Measurements from ENCODE around the gene ADTRP. TPM values are rescaled to one million over a fixed set of nuclear protein-coding genes. Genes with fewer than 3 reads are reported as not detected.

ADTRP gene
- polyA plus RNA-seq, 4 donors = 28.5 to 73.4 (median 59.2) TPM

DNA sequence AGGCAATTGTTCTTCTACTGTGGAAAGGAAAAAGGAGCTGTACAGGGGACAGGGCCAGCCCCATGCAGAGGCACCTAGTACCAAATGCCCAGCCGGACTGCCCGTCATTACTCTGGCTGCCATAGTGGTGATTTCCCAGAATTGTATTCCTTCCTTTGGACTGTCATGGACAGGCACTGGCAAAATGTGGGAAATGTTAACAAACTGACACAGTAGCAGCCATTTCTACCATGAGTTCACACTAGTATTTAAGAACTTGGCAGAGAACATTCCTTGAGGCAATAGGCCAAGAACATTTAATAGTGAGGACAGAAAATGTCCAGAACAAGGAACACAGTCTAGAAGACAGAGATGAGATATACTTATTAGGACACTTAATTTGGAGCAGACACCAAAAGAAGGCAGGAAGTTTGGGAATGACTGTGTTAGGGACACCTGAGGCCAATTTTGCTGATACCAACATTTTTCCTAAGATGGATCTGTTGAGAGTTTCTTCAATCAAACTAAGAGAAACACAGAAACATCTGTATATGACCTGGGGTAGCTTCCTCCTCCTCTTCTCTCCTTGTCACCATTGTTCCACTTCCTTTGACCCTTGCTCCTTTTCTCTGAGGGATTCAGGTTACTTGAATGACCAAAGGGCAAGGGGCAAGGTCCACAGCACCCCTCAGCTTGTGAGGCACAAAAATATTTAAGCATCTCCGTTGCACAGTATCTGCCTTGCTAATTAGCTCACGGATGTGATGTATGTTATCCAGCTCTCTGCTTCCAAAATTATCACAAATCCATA is 14.9 kb downstream of the ADTRP start:
- no peaks in the 10 kb centered on the region for H3K27me3 ChIP-seq (ENCODE audit: control insufficient read depth in 3 of 3, insufficient read depth in 3 of 3, low read length in 3 of 3)
- FAIRE-seq = no peak
- no peaks in the 10 kb centered on the region for H3K9me3 ChIP-seq (ENCODE audit: control insufficient read depth in 2 of 2, insufficient read depth in 1 of 2, low read depth in 1 of 2, low read length in 1 of 2)
- peaks cover 14 to 69% (median 19%) of the 10 kb centered on the region in 3 donors for H3K4me1 ChIP-seq (ENCODE audit: control insufficient read depth in 3 of 3, insufficient read depth in 2 of 3, low read depth in 1 of 3, low read length in 2 of 3)
- DNase-seq = peak; percentile 58 to 82
- 65 to 76% (median 75%) methylated on average over 4 of the region's 4 CpGs for WGBS, 3 donors
- H3K36me3 ChIP-seq (ENCODE audit: control insufficient read depth in 3 of 3, insufficient read depth in 2 of 3, low read depth in 1 of 3, low read length in 3 of 3) = peaks cover 0 to 7% (median 0%) of the 10 kb centered on the region in 3 donors
- H3K27ac ChIP-seq (ENCODE audit: low read depth in 1 of 3, low read length in 2 of 3) = peak overlapping the region; percentile 38 to 73 (median 72)
- H3K4me3 ChIP-seq (ENCODE audit: low read depth in 1 of 3, low read length in 3 of 3) = no peak overlapping the region

GRCh38 chr6:11762794-11763459 is 15.7 kb downstream of the ADTRP start:
- Histone ChIP-seq H3K4me1 (ENCODE audit: control insufficient read depth in 3 of 3, insufficient read depth in 2 of 3, low read depth in 1 of 3, low read length in 2 of 3) (peaks cover 13 to 62% (median 19%) of the 10 kb centered on the region in 3 donors), H3K27ac (ENCODE audit: low read depth in 1 of 3, low read length in 2 of 3) (peak overlapping the region; percentile 38 to 73 (median 72)), H3K4me3 (ENCODE audit: low read depth in 1 of 3, low read length in 3 of 3) (no peak overlapping the region), H3K27me3 (ENCODE audit: control insufficient read depth in 3 of 3, insufficient read depth in 3 of 3, low read length in 3 of 3) (no peaks in the 10 kb centered on the region), H3K36me3 (ENCODE audit: control insufficient read depth in 3 of 3, insufficient read depth in 2 of 3, low read depth in 1 of 3, low read length in 3 of 3) (peaks cover 0 to 7% (median 0%) of the 10 kb centered on the region in 3 donors), H3K9me3 (ENCODE audit: control insufficient read depth in 2 of 2, insufficient read depth in 1 of 2, low read depth in 1 of 2, low read length in 1 of 2) (peaks cover 0 to under 1% of the 10 kb centered on the region in 2 donors)
- peak in 1 of 2 donors; percentile 61 for DNase-seq
- FAIRE-seq = no peak
- WGBS, 3 donors = 30 to 68% (median 49%) methylated on average over 4 of the region's 4 CpGs

- Histone ChIP-seq H3K27ac (ENCODE audit: low read depth in 1 of 3, low read length in 2 of 3) (peak overlapping the region; percentile 62 to 73 (median 72)), H3K4me3 (ENCODE audit: low read depth in 1 of 3, low read length in 3 of 3) (no peak overlapping the region), H3K9me3 (ENCODE audit: control insufficient read depth in 2 of 2, insufficient read depth in 1 of 2, low read depth in 1 of 2, low read length in 1 of 2) (peaks cover 0 to 5% of the 10 kb centered on the region in 2 donors), H3K36me3 (ENCODE audit: control insufficient read depth in 3 of 3, insufficient read depth in 2 of 3, low read depth in 1 of 3, low read length in 3 of 3) (peaks cover 0 to 7% (median 2%) of the 10 kb centered on the region in 3 donors), H3K4me1 (ENCODE audit: control insufficient read depth in 3 of 3, insufficient read depth in 2 of 3, low read depth in 1 of 3, low read length in 2 of 3) (peaks cover 13 to 59% (median 19%) of the 10 kb centered on the region in 3 donors), H3K27me3 (ENCODE audit: control insufficient read depth in 3 of 3, insufficient read depth in 3 of 3, low read length in 3 of 3) (no peaks in the 10 kb centered on the region)
- FAIRE-seq (no peak), DNase-seq (peak; percentile 84 to 93)
- 34 to 74% (median 44%) methylated on average over 4 of the region's 4 CpGs for WGBS, 3 donors
Observed at GRCh38 chr6:11761744-11762620, 16.6 kb downstream of the ADTRP start.

DNA sequence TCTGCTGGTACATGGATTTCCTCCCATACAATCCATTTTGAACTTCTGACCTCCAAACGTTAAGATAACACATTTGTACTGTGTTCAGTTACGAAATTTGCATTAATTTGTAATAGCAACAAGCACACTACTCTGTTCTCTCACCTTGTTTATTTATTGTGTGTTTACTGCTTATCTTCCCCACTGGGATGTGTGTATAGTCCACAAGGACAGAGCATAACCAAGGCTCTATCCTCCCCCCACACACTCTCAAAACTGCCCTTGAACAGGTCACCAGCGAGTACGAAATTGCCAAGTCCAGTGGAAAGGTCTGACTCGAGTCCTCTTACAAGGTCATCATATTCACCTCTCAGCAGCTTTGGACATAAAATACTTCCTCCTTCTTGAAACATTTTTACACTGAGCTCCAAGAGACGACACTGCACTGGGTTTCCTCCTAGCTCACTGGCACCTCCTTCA is 18.6 kb downstream of the ADTRP start:
- no peak for FAIRE-seq
- 14 to 54% (median 37%) methylated on average over 6 of the region's 6 CpGs for WGBS, 3 donors

DNA sequence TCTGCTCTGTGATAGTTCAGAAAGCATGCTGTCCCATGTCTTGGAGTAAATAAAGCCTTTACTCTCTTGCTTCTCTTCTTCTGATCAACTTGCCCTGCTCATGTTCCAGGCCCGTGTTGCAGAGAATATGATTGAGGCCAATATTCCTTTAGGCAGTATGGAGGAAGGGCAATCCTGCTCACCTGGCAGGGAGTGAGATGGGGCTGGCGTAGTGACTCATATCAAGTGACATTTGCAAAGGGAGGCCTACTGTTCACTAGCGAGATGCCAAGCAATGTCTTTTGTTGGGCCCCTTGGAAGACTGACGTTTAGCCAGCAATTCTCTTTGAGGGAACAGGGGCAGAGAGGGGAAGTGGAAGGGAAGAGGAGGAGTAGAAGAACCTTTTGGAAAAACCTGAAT is 19.7 kb downstream of the ADTRP start:
- Histone ChIP-seq H3K27me3 (ENCODE audit: control insufficient read depth in 3 of 3, insufficient read depth in 3 of 3, low read length in 3 of 3) (no peaks in the 10 kb centered on the region), H3K4me1 (ENCODE audit: control insufficient read depth in 3 of 3, insufficient read depth in 2 of 3, low read depth in 1 of 3, low read length in 2 of 3) (peaks cover 11 to 49% (median 19%) of the 10 kb centered on the region in 3 donors), H3K4me3 (ENCODE audit: low read depth in 1 of 3, low read length in 3 of 3) (no peak overlapping the region), H3K27ac (ENCODE audit: low read depth in 1 of 3, low read length in 2 of 3) (no peak overlapping the region), H3K9me3 (ENCODE audit: control insufficient read depth in 2 of 2, insufficient read depth in 1 of 2, low read depth in 1 of 2, low read length in 1 of 2) (peaks cover 0 to 5% of the 10 kb centered on the region in 2 donors), H3K36me3 (ENCODE audit: control insufficient read depth in 3 of 3, insufficient read depth in 2 of 3, low read depth in 1 of 3, low read length in 3 of 3) (peaks cover 0 to 3% (median 2%) of the 10 kb centered on the region in 3 donors)
- WGBS, 3 donors = 67 to 78% (median 77%) methylated on average over 4 of the region's 4 CpGs
- no peak for DNase-seq
- FAIRE-seq = no peak

More for the DNA sequence above, 18.6 kb downstream of the ADTRP start:
- Histone ChIP-seq H3K4me3 (ENCODE audit: low read depth in 1 of 3, low read length in 3 of 3) (no peak overlapping the region), H3K9me3 (ENCODE audit: control insufficient read depth in 2 of 2, insufficient read depth in 1 of 2, low read depth in 1 of 2, low read length in 1 of 2) (peaks cover 0 to 5% of the 10 kb centered on the region in 2 donors), H3K27me3 (ENCODE audit: control insufficient read depth in 3 of 3, insufficient read depth in 3 of 3, low read length in 3 of 3) (no peaks in the 10 kb centered on the region), H3K36me3 (ENCODE audit: control insufficient read depth in 3 of 3, insufficient read depth in 2 of 3, low read depth in 1 of 3, low read length in 3 of 3) (peaks cover 0 to 3% (median 2%) of the 10 kb centered on the region in 3 donors), H3K27ac (ENCODE audit: low read depth in 1 of 3, low read length in 2 of 3) (peak overlapping the region in 1 of 3 donors; percentile 72), H3K4me1 (ENCODE audit: control insufficient read depth in 3 of 3, insufficient read depth in 2 of 3, low read depth in 1 of 3, low read length in 2 of 3) (peaks cover 13 to 59% (median 19%) of the 10 kb centered on the region in 3 donors)
- peak; percentile 47 to 61 for DNase-seq

DNA sequence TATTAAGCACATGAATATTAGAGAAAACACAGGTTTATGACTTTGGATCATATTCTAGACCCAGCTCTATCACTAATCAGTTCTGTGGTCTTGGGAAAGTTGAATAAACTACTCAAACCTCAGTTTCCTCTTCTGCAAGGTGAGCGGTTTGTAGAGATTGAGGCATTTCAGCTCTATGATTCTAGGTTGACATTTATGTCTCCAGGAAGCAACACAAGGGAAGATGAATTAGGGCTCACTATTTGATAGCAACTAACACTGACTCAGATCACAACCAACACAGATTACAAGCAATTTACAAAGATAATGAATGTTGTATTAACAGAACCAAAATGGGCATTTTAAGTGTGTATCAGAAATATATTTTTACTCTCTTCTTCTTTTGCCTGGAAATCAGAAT is 21.9 kb downstream of the ADTRP start:
- WGBS, 3 donors = 82 to 96% (median 91%) methylated on average over 1 of the region's 1 CpG
- no peak for FAIRE-seq

DNA sequence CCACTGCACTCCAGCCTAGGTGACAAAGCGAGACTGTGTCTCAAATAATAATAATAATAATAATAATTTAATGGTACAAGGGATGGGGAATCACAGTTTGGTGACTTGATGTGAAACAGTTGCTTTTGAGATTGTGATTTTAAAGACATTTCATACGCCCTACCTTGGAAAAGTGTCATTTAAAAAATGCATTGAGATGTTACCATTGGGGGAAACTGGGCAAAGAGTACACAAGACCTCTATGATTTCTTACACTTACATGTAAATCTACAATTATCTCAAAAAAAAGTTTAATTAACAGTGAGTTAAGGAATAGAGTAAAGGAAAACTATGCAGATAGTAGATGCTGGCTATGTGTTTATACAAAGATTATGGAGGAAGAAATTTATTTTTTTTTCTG is 22.3 kb downstream of the ADTRP start:
- H3K4me3 ChIP-seq (ENCODE audit: low read depth in 1 of 3, low read length in 3 of 3) = no peak overlapping the region
- peaks cover 0 to 5% of the 10 kb centered on the region in 2 donors for H3K9me3 ChIP-seq (ENCODE audit: control insufficient read depth in 2 of 2, insufficient read depth in 1 of 2, low read depth in 1 of 2, low read length in 1 of 2)
- FAIRE-seq (no peak), DNase-seq (no peak)
- no peaks in the 10 kb centered on the region for H3K27me3 ChIP-seq (ENCODE audit: control insufficient read depth in 3 of 3, insufficient read depth in 3 of 3, low read length in 3 of 3)
- peaks cover 4 to 36% (median 15%) of the 10 kb centered on the region in 3 donors for H3K4me1 ChIP-seq (ENCODE audit: control insufficient read depth in 3 of 3, insufficient read depth in 2 of 3, low read depth in 1 of 3, low read length in 2 of 3)
- peaks cover 0 to 3% (median 2%) of the 10 kb centered on the region in 3 donors for H3K36me3 ChIP-seq (ENCODE audit: control insufficient read depth in 3 of 3, insufficient read depth in 2 of 3, low read depth in 1 of 3, low read length in 3 of 3)
- H3K27ac ChIP-seq (ENCODE audit: low read depth in 1 of 3, low read length in 2 of 3) = no peak overlapping the region
- WGBS, 3 donors = 89 to 94% (median 94%) methylated on average over 2 of the region's 2 CpGs

More for the DNA sequence above, 21.9 kb downstream of the ADTRP start:
- DNase-seq = no peak
- Histone ChIP-seq H3K4me3 (ENCODE audit: low read depth in 1 of 3, low read length in 3 of 3) (no peak overlapping the region), H3K27me3 (ENCODE audit: control insufficient read depth in 3 of 3, insufficient read depth in 3 of 3, low read length in 3 of 3) (no peaks in the 10 kb centered on the region), H3K27ac (ENCODE audit: low read depth in 1 of 3, low read length in 2 of 3) (no peak overlapping the region), H3K4me1 (ENCODE audit: control insufficient read depth in 3 of 3, insufficient read depth in 2 of 3, low read depth in 1 of 3, low read length in 2 of 3) (peaks cover 4 to 36% (median 15%) of the 10 kb centered on the region in 3 donors), H3K36me3 (ENCODE audit: control insufficient read depth in 3 of 3, insufficient read depth in 2 of 3, low read depth in 1 of 3, low read length in 3 of 3) (peaks cover 0 to 3% (median 2%) of the 10 kb centered on the region in 3 donors), H3K9me3 (ENCODE audit: control insufficient read depth in 2 of 2, insufficient read depth in 1 of 2, low read depth in 1 of 2, low read length in 1 of 2) (peaks cover 0 to 5% of the 10 kb centered on the region in 2 donors)

All from small intestine (tissue), 7 donors.